Astrocyte (in vitro differentiated cells and primary cell): ENCODE results near the gene LRRIQ3. TPM values are rescaled to one million over a fixed set of nuclear protein-coding genes. Genes with fewer than 3 reads are reported as not detected.

Experiments
- DNase-seq: peaks from one replicate; pipeline ENCODE4 v3.0.0-alpha.2; 2010; ENCODE audit warnings: low read depth
- FAIRE-seq: peaks from 2 replicates; lab custom pipeline; 2011; peaks lifted over from hg19 to GRCh38; lab: Jason Lieb, UNC
- H2AFZ ChIP-seq: 2 replicates; pipeline ENCODE4 v1.6.0; 2012; ENCODE audit warnings: low read depth, low read length, inconsistent platforms
- H3K27ac ChIP-seq: 2 replicates; pipeline ENCODE4 v1.5.1; 2011; ENCODE audit warnings: low read depth, low read length, inconsistent platforms
- H3K27me3 ChIP-seq: 2 replicates; pipeline ENCODE4 v1.6.0; 2011; ENCODE audit warnings: low read length, inconsistent platforms; ENCODE audit not compliant: insufficient read depth
- H3K36me3 ChIP-seq: 2 replicates; pipeline ENCODE4 v1.5.1; 2011; ENCODE audit warnings: low read length, inconsistent platforms; ENCODE audit not compliant: insufficient read depth
- H3K4me1 ChIP-seq: 2 replicates; pipeline ENCODE4 v1.5.1; 2011; ENCODE audit warnings: low read length, inconsistent platforms; ENCODE audit not compliant: insufficient read depth
- H3K4me2 ChIP-seq: 2 replicates; pipeline ENCODE4 v1.6.0; 2012; ENCODE audit warnings: low read length, inconsistent platforms
- H3K4me3 ChIP-seq: 2 replicates; pipeline ENCODE4 v1.5.1; 2011; ENCODE audit warnings: low read depth, mild to moderate bottlenecking, low read length, inconsistent platforms; ENCODE audit not compliant: insufficient read depth
- H3K79me2 ChIP-seq: 2 replicates; pipeline ENCODE4 v1.6.0; 2012; ENCODE audit warnings: mild to moderate bottlenecking, low read length, inconsistent platforms; ENCODE audit not compliant: insufficient read depth
- H3K9ac ChIP-seq: 2 replicates; pipeline ENCODE4 v1.6.0; 2012; ENCODE audit warnings: mild to moderate bottlenecking, low read length, inconsistent platforms
- H3K9me3 ChIP-seq: 2 replicates; pipeline ENCODE4 v1.5.1; 2012; ENCODE audit warnings: low read depth, mild to moderate bottlenecking, low read length, inconsistent platforms; ENCODE audit not compliant: insufficient read depth
- H4K20me1 ChIP-seq: 2 replicates; pipeline ENCODE4 v1.6.0; 2012; ENCODE audit warnings: low read length, inconsistent platforms; ENCODE audit not compliant: insufficient read depth
- H3K27ac Mint-ChIP-seq: one replicate; pipeline ENCODE4 v1.8.0; 2021; ENCODE audit warnings: mild to moderate bottlenecking, mixed read lengths; ENCODE audit not compliant: unreplicated experiment
- H3K27me3 Mint-ChIP-seq: one replicate; pipeline ENCODE4 v1.8.0; 2021; ENCODE audit warnings: low read depth, mixed read lengths; ENCODE audit not compliant: unreplicated experiment
- H3K36me3 Mint-ChIP-seq: one replicate; pipeline ENCODE4 v1.8.0; 2021; ENCODE audit warnings: low read depth, mixed read lengths; ENCODE audit not compliant: unreplicated experiment
- H3K4me1 Mint-ChIP-seq: one replicate; pipeline ENCODE4 v1.8.0; 2021; ENCODE audit warnings: low read depth, mixed read lengths; ENCODE audit not compliant: unreplicated experiment
- H3K4me3 Mint-ChIP-seq: one replicate; pipeline ENCODE4 v1.8.0; 2021; ENCODE audit warnings: mild to moderate bottlenecking, moderate library complexity, mixed read lengths; ENCODE audit not compliant: unreplicated experiment
- H3K9me3 Mint-ChIP-seq: one replicate; pipeline ENCODE4 v1.8.0; 2021; ENCODE audit warnings: mild to moderate bottlenecking, mixed read lengths; ENCODE audit not compliant: unreplicated experiment
- CTCF ChIP-seq: IDR thresholded peaks from 2 replicates; pipeline ENCODE4 v1.5.1; 2011; ENCODE audit warnings: low read depth, mild to moderate bottlenecking, inconsistent platforms, low read length, moderate library complexity; ENCODE audit not compliant: insufficient read depth
- EZH2 ChIP-seq: IDR thresholded peaks from 2 replicates; pipeline ENCODE4 v1.6.1; 2012; ENCODE audit warnings: mild to moderate bottlenecking, low read length, inconsistent platforms; ENCODE audit not compliant: insufficient read depth
- total RNA-seq: library from RNA; stranded (reverse); gene quantifications from 2 replicates; pipeline ENCODE4 v1.2.1, GENCODE V29; 2021

The LRRIQ3 gene
- total RNA-seq, 1 donor from 2014 or later, result 0.52 TPM

- TF ChIP-seq CTCF (no peak), EZH2 (no peak)
- Histone ChIP-seq H3K9me3 (no peaks in the 10 kb centered on the region), H3K36me3 (no peaks in the 10 kb centered on the region), H3K27ac (no peak overlapping the region), H4K20me1 (no peaks in the 10 kb centered on the region), H3K4me2 (no peak overlapping the region), H3K4me1 (no peaks in the 10 kb centered on the region), H3K27me3 (no peaks in the 10 kb centered on the region), H3K79me2 (no peaks in the 10 kb centered on the region), H2AFZ (no peak overlapping the region), H3K4me3 (no peak overlapping the region), H3K9ac (no peak overlapping the region)
- Mint-ChIP-seq H3K4me3 (no peak overlapping the region), H3K4me1 (no peaks in the 10 kb centered on the region), H3K9me3 (no peaks in the 10 kb centered on the region), H3K36me3 (no peaks in the 10 kb centered on the region), H3K27me3 (no peaks in the 10 kb centered on the region), H3K27ac (no peak overlapping the region)
- DNase-seq (no peak), FAIRE-seq (no peak)
Measured at GRCh38 chr1:74003806-74004205, 194.2 kb downstream of the LRRIQ3 start.

DNA sequence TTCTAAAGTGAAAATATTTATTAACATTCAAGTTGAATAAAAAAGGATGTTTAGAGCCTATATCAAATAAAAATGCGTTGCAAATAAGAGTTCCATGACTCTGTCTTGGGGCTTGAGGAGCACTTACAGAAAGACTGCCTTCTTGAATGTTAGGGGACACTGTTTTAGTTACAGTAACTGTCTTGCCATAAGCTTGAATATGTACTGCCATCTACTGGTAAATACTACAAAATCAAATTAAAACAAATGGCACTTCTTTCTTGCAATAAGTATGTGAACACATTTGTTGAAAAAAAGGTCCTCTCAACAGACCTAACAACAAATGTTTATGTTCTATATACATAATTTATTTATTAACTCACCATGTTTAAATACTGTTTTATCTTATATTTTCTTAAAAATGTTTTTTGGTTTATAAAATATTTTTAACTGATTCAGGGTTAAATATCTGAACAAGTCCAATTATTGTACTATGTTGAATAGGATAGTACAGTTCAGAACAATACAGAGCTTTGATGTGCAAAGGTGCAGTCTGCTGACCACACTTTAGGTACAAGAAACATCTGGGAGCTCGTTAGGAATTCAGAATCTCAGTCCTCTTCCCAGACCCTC lies 199.5 kb downstream of the LRRIQ3 start:
- no peaks in the 10 kb centered on the region for H3K79me2 ChIP-seq
- Mint-ChIP-seq H3K4me3 (no peak overlapping the region), H3K4me1 (no peaks in the 10 kb centered on the region), H3K27me3 (no peaks in the 10 kb centered on the region), H3K36me3 (no peaks in the 10 kb centered on the region), H3K9me3 (no peaks in the 10 kb centered on the region), H3K27ac (no peak overlapping the region)
- no peaks in the 10 kb centered on the region for H3K4me1 ChIP-seq
- H2AFZ ChIP-seq, result no peak overlapping the region
- no peaks in the 10 kb centered on the region for H3K27me3 ChIP-seq
- no peak overlapping the region for H3K4me2 ChIP-seq
- H3K9ac ChIP-seq, result no peak overlapping the region
- no peaks in the 10 kb centered on the region for H3K9me3 ChIP-seq
- H3K27ac ChIP-seq, result no peak overlapping the region
- no peak for TF ChIP-seq EZH2
- peak; percentile 26 for TF ChIP-seq CTCF
- peak; percentile 37 for DNase-seq
- no peaks in the 10 kb centered on the region for H3K36me3 ChIP-seq
- H3K4me3 ChIP-seq, result no peak overlapping the region
- peak; percentile 62 for FAIRE-seq
- no peaks in the 10 kb centered on the region for H4K20me1 ChIP-seq

DNA sequence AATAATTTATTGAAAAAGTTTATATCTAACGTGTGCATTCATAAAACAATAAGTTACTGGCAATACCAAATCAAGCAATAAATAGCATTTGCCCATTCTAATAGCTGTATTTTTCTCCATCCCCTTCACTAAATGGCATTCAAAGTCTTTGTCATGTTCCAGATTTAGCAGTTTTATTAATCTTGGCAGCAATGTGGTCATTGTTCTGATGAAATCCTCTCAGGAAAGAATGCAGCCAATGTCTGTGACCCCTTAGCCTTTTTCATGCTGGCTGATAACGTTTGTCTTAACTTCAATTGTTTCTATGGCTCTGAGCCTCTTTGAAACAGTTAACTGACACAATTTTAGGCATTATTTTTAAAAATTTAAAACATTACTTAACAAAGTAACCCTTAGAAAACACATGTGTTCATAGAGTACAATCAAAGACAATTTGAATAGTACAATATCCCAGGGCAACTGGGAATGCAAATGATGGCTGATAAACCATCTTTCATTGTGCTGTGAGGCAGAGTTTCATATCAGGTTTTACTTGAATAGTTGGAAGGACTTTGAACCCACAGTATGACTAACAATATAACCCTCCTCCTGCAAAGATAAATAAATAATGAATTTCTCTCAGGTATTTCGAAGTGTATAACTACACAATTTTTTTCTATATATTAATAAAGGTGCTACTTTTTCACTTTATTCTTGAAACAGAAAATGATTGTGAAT lies 217.5 kb downstream of the LRRIQ3 start:
- H3K27ac Mint-ChIP-seq, result no peak overlapping the region
- H3K9ac ChIP-seq, result no peak overlapping the region

More for the DNA sequence above, 217.5 kb downstream of the LRRIQ3 start:
- Histone ChIP-seq H3K27me3 (no peaks in the 10 kb centered on the region), H3K9me3 (no peaks in the 10 kb centered on the region), H4K20me1 (no peaks in the 10 kb centered on the region), H3K36me3 (no peaks in the 10 kb centered on the region), H3K4me2 (no peak overlapping the region), H3K4me1 (no peaks in the 10 kb centered on the region), H2AFZ (no peak overlapping the region), H3K79me2 (no peaks in the 10 kb centered on the region), H3K4me3 (no peak overlapping the region), H3K27ac (no peak overlapping the region)
- TF ChIP-seq CTCF, result no peak
- no peak for TF ChIP-seq EZH2
- Mint-ChIP-seq H3K4me1 (peaks cover 6% of the 10 kb centered on the region), H3K9me3 (peaks cover 3% of the 10 kb centered on the region), H3K36me3 (no peaks in the 10 kb centered on the region), H3K4me3 (no peak overlapping the region), H3K27me3 (no peaks in the 10 kb centered on the region)
- DNase-seq (peak; percentile 25), FAIRE-seq (no peak)
